ENCODE data around the gene ELL2.

DNA sequence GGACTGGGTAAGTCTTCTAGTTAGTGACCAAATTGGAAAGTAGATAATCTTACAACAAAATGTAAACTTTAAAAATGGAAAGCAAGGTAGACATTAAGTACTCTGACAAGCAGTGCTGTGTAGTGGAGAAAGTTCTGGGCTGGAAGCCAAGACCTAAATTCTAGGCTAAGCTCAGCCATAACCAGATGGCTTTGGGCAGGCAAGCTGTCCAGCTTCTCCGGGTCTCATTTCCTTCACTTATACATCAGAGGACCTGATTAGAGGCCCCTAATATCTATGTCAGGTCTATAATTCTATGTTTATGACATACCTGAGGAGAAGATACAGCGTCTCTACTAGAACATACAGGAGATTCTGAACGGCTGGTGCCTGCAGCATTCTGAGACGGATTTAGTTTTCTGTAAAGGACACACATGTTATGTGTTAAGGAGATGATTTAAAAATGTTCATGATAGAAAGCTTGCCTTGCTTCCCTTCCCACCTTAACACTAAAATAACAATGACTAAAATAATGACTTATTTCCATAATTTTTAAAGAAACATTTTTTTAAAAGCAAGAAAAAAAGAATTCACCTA, 61.2 kb downstream of the ELL2 start:
- no peak for TF ChIP-seq POLR2A (IDR thresholded peaks at IDR 0.05; ENCODE audit: low read depth, low read length)
- TF ChIP-seq TAF1 (IDR thresholded peaks at IDR 0.05; ENCODE audit: low read depth, low read length): no peak
- TF ChIP-seq POLR2AphosphoS5 (IDR thresholded peaks at IDR 0.05; ENCODE audit: low read depth, low read length): no peak
- no peak for TF ChIP-seq SPI1 (IDR thresholded peaks at IDR 0.05; ENCODE audit: low read depth, low read length)
